Liver (tissue), 9 donors: ENCODE measurements around the gene MT1A. TPM values are rescaled to one million over a fixed set of nuclear protein-coding genes. Genes with fewer than 3 reads are reported as not detected.
A peak's percentile ranks its signal among the peaks of the same experiment; 100 is the strongest.

ENCODE experiments used
- DNase-seq: peaks from one replicate; pipeline ENCODE4 v3.0.0-alpha.2; 2017; ENCODE audit warnings: low spot score
- H3K27ac ChIP-seq, 2 donors: one replicate each; pipeline ENCODE4 v1.7.0; 2013; ENCODE audit warnings: inconsistent platforms in 2 of 2, low read length in 2 of 2, control low read depth in 1 of 2, low read depth in 1 of 2, mild to moderate bottlenecking in 1 of 2
- H3K27me3 ChIP-seq, 4 donors: one replicate each; pipeline versions ENCODE4 v1.6.1 to v1.7.0; 2013; ENCODE audit warnings: low read length in 3 of 4, inconsistent platforms in 1 of 4, mild to moderate bottlenecking in 1 of 4, moderate library complexity in 1 of 4; ENCODE audit not compliant: control insufficient read depth in 4 of 4, insufficient read depth in 4 of 4
- H3K36me3 ChIP-seq, 4 donors: one replicate each; pipeline versions ENCODE4 v1.6.1 to v1.7.0; 2013; ENCODE audit warnings: low read length in 3 of 4, mild to moderate bottlenecking in 3 of 4, low read depth in 1 of 4, moderate library complexity in 1 of 4; ENCODE audit not compliant: control insufficient read depth in 4 of 4, insufficient read depth in 3 of 4
- H3K4me1 ChIP-seq, 4 donors: one replicate each; pipeline versions ENCODE4 v1.6.1 to v1.7.0; 2013; ENCODE audit warnings: low read length in 3 of 4, mild to moderate bottlenecking in 3 of 4, moderate library complexity in 1 of 4; ENCODE audit not compliant: control insufficient read depth in 4 of 4, insufficient read depth in 4 of 4
- H3K4me3 ChIP-seq, 3 donors: one replicate each; pipeline versions ENCODE4 v1.6.1 to v1.7.0; 2013; ENCODE audit warnings: low read length in 3 of 3, control low read depth in 1 of 3, low read depth in 1 of 3, mild to moderate bottlenecking in 1 of 3
- H3K9ac ChIP-seq, 2 donors: one replicate each; pipeline ENCODE4 v1.7.0; 2013; ENCODE audit warnings: low read length in 2 of 2, mild to moderate bottlenecking in 2 of 2, moderate library complexity in 2 of 2, control low read depth in 1 of 2, low read depth in 1 of 2
- H3K9me3 ChIP-seq, 4 donors: one replicate each; pipeline versions ENCODE4 v1.6.1 to v1.7.0; 2013; ENCODE audit warnings: low read length in 3 of 4; ENCODE audit not compliant: control insufficient read depth in 4 of 4
- ATF3 ChIP-seq: IDR thresholded peaks from 2 replicates; pipeline ENCODE4 v1.6.1; 2016; ENCODE audit warnings: antibody characterized with exemption
- CTCF ChIP-seq: fragments of 150-350 bp; IDR thresholded peaks from 2 replicates; pipeline ENCODE4 v1.5.1; 2017; ENCODE audit warnings: improper control_type of control experiment, low read depth, low read length; ENCODE audit not compliant: missing input control
- EGR1 ChIP-seq, 2 donors: IDR thresholded peaks; 2 replicates each; pipeline ENCODE4 v1.6.1; 2016 to 2018; ENCODE audit warnings: antibody characterized with exemption in 2 of 2, low read depth in 2 of 2
- FOXA1 ChIP-seq: IDR thresholded peaks from 2 replicates; pipeline ENCODE4 v1.6.1; 2016; ENCODE audit warnings: antibody characterized with exemption
- FOXA2 ChIP-seq: IDR thresholded peaks from 2 replicates; pipeline ENCODE4 v1.6.1; 2016; ENCODE audit warnings: antibody characterized with exemption
- GABPA ChIP-seq, 2 donors: IDR thresholded peaks in 1 of 2; conservative IDR thresholded peaks in 1 of 2; 2 replicates each; pipeline ENCODE4 v1.6.1; 2016; ENCODE audit warnings: antibody characterized with exemption in 2 of 2, mild to moderate bottlenecking in 1 of 2, moderate library complexity in 1 of 2
- HNF4A ChIP-seq, 2 donors: conservative IDR thresholded peaks; 2 replicates each; pipeline ENCODE4 v1.6.1; 2016; ENCODE audit warnings: antibody characterized with exemption in 2 of 2, mild to moderate bottlenecking in 2 of 2
- HNF4G ChIP-seq: IDR thresholded peaks from 2 replicates; pipeline ENCODE4 v1.6.1; 2016; ENCODE audit warnings: antibody characterized with exemption
- JUND ChIP-seq, 2 donors: IDR thresholded peaks; 2 replicates each; pipeline ENCODE4 v1.6.1; 2016; ENCODE audit warnings: antibody characterized with exemption in 2 of 2
- MAX ChIP-seq: IDR thresholded peaks from 2 replicates; pipeline ENCODE4 v1.6.1; 2016; ENCODE audit warnings: antibody characterized with exemption
- NR2F2 ChIP-seq: IDR thresholded peaks from 2 replicates; pipeline ENCODE4 v1.6.1; 2016; ENCODE audit warnings: antibody characterized with exemption
- RAD21 ChIP-seq, 2 donors: IDR thresholded peaks; 2 replicates each; pipeline ENCODE4 v1.6.1; 2016; ENCODE audit warnings: antibody characterized with exemption in 2 of 2, mild to moderate bottlenecking in 2 of 2
- REST ChIP-seq: IDR thresholded peaks from 2 replicates; pipeline ENCODE4 v1.6.1; 2016; ENCODE audit warnings: antibody characterized with exemption, mild to moderate bottlenecking
- RXRA ChIP-seq, 2 donors: IDR thresholded peaks; 2 replicates each; pipeline ENCODE4 v1.6.1; 2017 to 2018; ENCODE audit warnings: antibody characterized with exemption in 2 of 2, mild to moderate bottlenecking in 1 of 2
- SP1 ChIP-seq: IDR thresholded peaks from 2 replicates; pipeline ENCODE4 v1.6.1; 2018; ENCODE audit warnings: antibody characterized with exemption, mild to moderate bottlenecking
- TAF1 ChIP-seq: conservative IDR thresholded peaks from 2 replicates; pipeline ENCODE4 v1.6.1; 2016; ENCODE audit warnings: antibody characterized with exemption, mild to moderate bottlenecking
- YY1 ChIP-seq: IDR thresholded peaks from 2 replicates; pipeline ENCODE4 v1.6.1; 2016; ENCODE audit warnings: antibody characterized with exemption, mild to moderate bottlenecking
- ZBTB33 ChIP-seq: IDR thresholded peaks from 2 replicates; pipeline ENCODE4 v1.6.1; 2016; ENCODE audit warnings: antibody characterized with exemption
- WGBS: extraction: QIAGEN DNeasy Blood & Tissue Kit; methylation state at CpG from one replicate; pipeline ENCODE4 v1.1.7; 2013; 5-methylcytosine and 5-hydroxymethylcytosine counted together
- polyA plus RNA-seq, 2 donors: library from polyadenylated mRNA; stranded (reverse) in 1 of 2; unstranded in 1 of 2; fragments of 200-250 nt in 1 of 2; fragments of >200 nt in 1 of 2; fragmentation: Nextera tagmentation in 1 of 2; extraction: Ambion mirVana in 1 of 2; gene quantifications; one replicate each; pipeline versions ENCODE4 v1.2.1 to v1.2.3, GENCODE V29; 2013 to 2015
- total RNA-seq, 2 donors: library from RNA; depleted of rRNA; stranded (reverse); fragments of >200 nt; gene quantifications; one replicate each; pipeline ENCODE4 v1.2.3, GENCODE V29; 2014
- donor health status: healthy.
- donor health status: healthy.
- donor health status: healthy.
- donor health status: healthy.
- donor health status: healthy.

Gene MT1A
- total and polyA plus RNA-seq, 4 donors = 10.1 to 511 (median 74.6) TPM

GRCh38 chr16:56618138-56618537, 20.3 kb upstream of the MT1A start:
- peaks cover 0 to 30% (median 14%) of the 10 kb centered on the region in 4 donors for H3K4me1 ChIP-seq
- no peaks in the 10 kb centered on the region for H3K9me3 ChIP-seq
- H3K27me3 ChIP-seq = no peaks in the 10 kb centered on the region
- 84% methylated on average over 6 of the region's 6 CpGs for WGBS
- TF ChIP-seq NR2F2 (no peak), EGR1 (IDR thresholded peaks at IDR 0.05; ENCODE audit: low read depth in 2 of 2) (no peak), YY1 (no peak), RAD21 (IDR thresholded peaks at IDR 0.05) (no peak), ATF3 (no peak), SP1 (no peak), JUND (IDR thresholded peaks at IDR 0.05) (no peak), HNF4G (no peak), REST (no peak), MAX (no peak), FOXA2 (no peak), HNF4A (conservative IDR thresholded peaks at IDR 0.05) (no peak), GABPA (IDR thresholded peaks at IDR 0.05 in 1 of 2, conservative IDR thresholded peaks at IDR 0.05 in 1 of 2) (no peak), ZBTB33 (no peak), TAF1 (no peak), FOXA1 (no peak), RXRA (IDR thresholded peaks at IDR 0.05) (no peak), CTCF (no peak)
- no peak for DNase-seq
- H3K4me3 ChIP-seq = peak overlapping the region in 1 of 3 donors; percentile 77
- H3K36me3 ChIP-seq = no peaks in the 10 kb centered on the region
- no peak overlapping the region for H3K9ac ChIP-seq
- H3K27ac ChIP-seq = peak overlapping the region in 1 of 2 donors; percentile 91
